DMS114 treated with DMSO at 0.1 percent for 48 hours (cell line): Measurements from ENCODE around the gene ZNF695.

Source experiments
- DNase-seq: peaks from one replicate; lab custom pipeline; 2025; ENCODE audit not compliant: unreplicated experiment; lab: John Stamatoyannopoulos, UW

The ZNF695 gene

GRCh38 chr1:246959944-246960693 is 47.7 kb downstream of the ZNF695 start:
- no peak for DNase-seq

GRCh38 chr1:246954126-246954525 is 53.7 kb downstream of the ZNF695 start:
- DNase-seq, result no peak

- no peak for DNase-seq
Measured at GRCh38 chr1:246951413-246951812, 56.4 kb downstream of the ZNF695 start.

GRCh38 chr1:246949956-246950355 is 57.9 kb downstream of the ZNF695 start:
- no peak for DNase-seq

GRCh38 chr1:246947255-246947654 is 60.6 kb downstream of the ZNF695 start:
- no peak for DNase-seq

- no peak for DNase-seq
Measured at GRCh38 chr1:246946366-246946765, 61.5 kb downstream of the ZNF695 start.
